GM21717 (cell line): ENCODE measurements around the gene MAFB.

Experiments
- ATAC-seq: cut with Tn5 transposase; IDR thresholded peaks from one replicate; pipeline ENCODE4 v1.9.1; 2021; ENCODE audit warnings: mild to moderate bottlenecking, moderate library complexity; ENCODE audit not compliant: unreplicated experiment

MAFB gene

GRCh38 chr20:40703975-40704530 is 15.0 kb upstream of the MAFB start:
- no peak for ATAC-seq

DNA sequence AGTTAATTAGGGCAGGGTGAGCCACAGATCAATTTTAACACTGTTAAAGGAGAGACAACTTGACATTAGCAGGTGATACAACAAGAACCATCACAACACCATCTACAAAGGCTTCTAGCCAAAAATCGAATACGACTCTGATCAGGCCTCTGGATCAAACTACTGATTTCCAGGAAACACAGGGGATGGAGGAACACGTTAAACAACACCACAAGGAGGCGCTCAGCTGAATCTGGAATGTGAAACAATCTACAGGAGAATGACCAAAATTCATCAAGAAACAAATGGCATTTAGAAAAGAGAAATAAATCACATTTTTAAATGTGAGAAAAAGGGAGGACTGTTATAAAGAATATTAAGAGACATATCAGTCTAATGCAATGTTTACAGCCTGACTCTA is 13.5 kb upstream of the MAFB start:
- ATAC-seq: no peak

DNA sequence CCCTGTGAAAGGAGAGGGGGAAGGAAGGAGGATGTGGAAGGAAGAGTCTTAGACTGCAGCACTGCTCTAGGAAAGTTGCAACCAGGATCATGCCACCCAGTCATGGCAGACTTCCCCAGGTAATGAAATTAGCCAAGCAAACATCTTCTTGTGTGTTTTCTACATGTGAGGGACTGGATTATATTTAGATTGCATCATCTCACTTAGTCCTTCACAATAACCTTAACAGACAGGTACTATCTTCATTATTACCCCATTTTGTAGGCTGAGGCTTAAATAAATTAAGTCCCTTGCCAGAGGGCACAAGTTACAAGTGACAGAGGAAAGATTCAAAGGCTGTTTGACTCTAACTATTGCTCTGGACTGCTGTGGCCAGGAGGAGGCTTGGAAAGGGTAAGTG is 9.7 kb upstream of the MAFB start:
- ATAC-seq: no peak

GRCh38 chr20:40698281-40698680 is 9.2 kb upstream of the MAFB start:
- ATAC-seq: no peak

DNA sequence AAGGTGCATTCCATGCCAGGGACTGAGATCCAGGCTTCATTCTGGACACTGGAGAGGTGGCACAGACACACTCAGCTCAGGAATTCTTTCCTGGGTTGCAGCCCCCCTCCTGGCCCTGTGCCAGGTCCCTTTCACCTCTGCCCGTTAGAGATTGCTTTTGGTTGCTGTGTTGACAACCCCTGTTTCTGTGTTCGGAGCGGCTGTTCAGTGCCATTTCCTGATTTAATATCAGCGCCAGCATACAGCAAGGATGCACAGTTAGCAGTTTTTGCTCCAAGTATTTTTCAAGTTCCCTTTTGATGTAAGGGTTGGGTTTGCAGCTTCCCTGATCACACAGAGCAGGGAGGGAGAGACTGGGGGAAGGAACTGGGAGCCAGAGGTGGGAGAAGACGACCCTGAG is 8.5 kb upstream of the MAFB start:
- no peak for ATAC-seq

GRCh38 chr20:40695214-40695613 is 6.2 kb upstream of the MAFB start:
- no peak for ATAC-seq

GRCh38 chr20:40694246-40694645 is 5.2 kb upstream of the MAFB start:
- no peak for ATAC-seq

- ATAC-seq: no peak
Measured at GRCh38 chr20:40692240-40693011, 3.4 kb upstream of the MAFB start.

GRCh38 chr20:40691566-40692239 is 2.7 kb upstream of the MAFB start:
- ATAC-seq: no peak

DNA sequence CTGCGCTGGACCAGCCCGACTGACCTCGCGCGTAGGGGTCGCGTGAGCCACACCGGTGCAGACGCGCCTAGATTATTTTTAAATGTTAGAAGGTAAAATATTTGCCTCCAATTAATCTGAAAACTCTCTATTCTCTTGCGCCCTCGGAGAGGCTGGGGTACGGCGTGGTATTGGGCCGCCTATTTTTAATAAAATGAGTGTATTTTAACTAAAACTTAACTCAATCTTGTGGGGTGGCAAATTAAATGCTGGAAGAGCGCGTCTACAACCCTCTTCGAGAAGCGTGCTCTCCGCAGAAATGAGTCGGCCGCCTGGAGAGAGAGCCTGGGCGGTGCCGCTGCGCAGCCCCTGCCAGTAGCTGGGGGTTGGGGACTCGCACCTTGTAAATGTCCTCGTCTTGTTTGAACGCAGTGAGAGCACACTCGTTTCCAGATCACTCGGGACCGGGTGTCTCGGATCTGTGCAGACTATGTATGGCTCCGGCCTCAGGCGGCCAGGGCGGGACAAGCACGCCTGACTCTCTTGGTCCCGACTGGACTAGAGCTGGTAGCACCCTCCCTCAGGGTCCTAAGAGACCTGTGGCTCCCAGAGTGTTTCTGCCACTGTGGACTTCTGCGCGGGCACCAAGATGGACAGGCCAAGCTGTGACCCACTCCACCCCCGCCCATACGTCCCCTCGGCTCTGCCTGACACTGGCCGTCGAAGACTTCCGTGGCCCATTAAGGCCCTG is 2.0 kb upstream of the MAFB start:
- ATAC-seq: no peak

GRCh38 chr20:40689943-40690835 is 1.2 kb upstream of the MAFB start:
- no peak for ATAC-seq

DNA sequence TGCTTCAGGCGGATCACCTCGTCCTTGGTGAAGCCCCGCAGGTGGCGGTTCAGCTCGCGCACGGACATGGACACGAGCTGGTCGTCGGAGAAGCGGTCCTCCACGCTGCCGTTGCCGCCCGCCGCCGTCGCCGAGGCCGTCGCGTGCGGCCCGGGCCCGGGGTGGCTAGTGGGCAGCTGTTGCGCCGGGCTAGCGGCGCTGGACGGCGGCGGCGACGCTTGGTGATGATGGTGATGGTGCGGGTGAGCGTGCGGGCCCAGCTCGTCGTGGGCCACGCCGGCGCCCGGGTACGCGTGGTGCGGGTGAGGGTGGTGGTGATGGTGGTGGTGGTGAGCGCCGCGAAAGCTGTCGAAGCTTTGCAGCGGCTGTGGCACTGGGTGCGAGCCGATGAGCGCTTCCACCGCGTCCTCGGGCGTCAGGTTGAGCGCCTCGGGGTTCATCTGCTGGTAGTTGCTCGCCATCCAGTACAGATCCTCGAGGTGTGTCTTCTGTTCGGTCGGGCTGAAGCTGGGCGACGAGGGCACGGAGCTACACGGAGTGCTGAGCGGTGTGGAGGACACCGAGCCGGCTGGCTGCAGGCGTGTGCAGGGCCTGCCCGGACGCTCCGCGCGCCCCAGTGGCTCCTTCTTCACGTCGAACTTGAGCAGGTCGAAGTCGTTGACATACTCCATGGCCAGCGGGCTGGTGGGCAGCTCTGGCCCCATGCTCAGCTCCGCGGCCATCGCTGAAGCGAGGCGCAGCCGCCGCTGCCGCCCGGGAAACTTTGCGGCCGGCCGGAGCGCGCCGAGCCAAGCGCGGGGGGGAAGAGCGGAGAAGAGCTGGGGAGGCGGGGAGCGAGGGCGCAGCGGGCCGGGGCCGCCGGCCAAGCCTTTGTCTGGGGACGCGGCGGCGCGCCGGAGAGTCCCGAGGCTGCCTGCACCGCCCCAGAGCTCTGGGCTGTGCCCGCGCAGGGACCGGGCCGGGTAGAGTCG is 622 bp downstream of the MAFB start:
- ATAC-seq: no peak

DNA sequence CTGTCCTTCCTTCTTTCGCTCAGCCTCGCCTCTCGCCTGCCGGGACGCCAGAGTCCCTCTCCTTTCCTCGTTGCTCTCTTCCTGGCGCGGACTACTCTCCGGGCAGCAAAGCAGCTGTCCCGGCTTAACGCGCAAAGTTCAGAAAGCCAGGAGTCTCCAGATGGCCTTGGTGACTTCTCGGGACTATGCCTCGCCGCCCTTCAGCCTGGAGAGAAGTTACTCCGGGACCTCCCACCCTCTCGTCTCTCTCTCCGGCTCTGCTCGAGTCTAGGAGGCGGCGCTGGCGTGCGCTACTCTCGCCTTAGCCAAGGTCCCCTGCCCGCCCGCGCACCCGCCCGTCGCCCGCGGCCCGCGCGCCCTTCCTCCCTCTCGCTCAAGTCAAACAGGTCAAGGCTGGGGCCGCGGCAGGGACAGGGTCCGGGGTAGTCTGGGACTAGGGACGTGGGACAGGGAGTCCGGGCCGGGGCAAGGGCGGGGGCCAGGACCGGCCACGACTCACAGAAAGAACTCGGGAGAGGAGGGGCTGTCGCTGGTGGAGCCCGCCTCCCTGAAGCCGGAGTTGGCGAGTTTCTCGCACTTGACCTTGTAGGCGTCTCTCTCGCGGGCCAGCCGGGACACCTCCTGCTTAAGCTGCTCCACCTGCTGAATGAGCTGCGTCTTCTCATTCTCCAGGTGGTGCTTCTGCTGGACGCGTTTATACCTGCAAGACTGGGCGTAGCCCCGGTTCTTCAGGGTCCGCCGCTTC is 1.5 kb downstream of the MAFB start:
- ATAC-seq: no peak

GRCh38 chr20:40686893-40687292 is 2.1 kb downstream of the MAFB start:
- no peak for ATAC-seq

- no peak for ATAC-seq
Measured at GRCh38 chr20:40686434-40686882, 2.6 kb downstream of the MAFB start.

GRCh38 chr20:40685349-40685748 is 3.7 kb downstream of the MAFB start:
- no peak for ATAC-seq

DNA sequence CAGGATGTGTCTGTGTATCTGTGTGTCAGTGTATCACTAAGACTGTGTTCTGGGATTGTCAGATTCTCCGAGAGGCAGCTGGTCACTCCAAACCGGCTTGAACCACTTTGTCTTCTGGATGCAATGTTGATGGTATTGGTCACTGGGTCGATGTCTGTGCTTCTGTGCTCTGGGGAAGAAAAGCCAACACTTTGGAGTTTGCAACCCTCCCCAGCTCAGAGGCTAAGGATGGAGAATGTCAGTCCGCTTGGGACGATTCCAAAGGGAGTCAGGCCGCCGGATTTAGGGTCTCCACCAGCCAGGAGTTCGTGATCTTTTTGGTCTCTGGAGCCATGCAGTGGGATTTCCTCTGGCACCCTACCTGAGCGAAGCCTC is 5.2 kb downstream of the MAFB start:
- ATAC-seq: no peak

GRCh38 chr20:40683221-40683893 is 5.7 kb downstream of the MAFB start:
- ATAC-seq: no peak
